ENCODE results near the gene OR5K3.

DNA sequence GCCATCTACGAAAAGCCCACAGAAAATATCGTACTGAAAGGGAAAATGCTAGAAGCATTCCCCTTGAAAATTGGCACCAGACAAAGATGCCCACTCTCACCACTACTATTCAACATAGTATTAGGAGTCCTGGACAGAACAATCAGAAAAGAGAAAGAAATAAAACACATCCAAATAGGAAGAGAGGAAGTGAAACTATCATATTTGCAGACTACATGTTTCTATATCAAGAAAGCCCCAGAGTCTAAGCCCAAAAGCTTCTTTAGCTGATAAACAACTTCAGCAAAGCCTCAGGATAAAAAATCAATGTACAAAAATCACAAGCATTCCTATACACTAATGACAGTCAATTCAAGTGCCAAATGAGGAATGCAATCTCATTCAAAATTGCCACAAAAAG, 15.6 kb downstream of the OR5K3 start:
- no peak for TF ChIP-seq POLR2A (IDR thresholded peaks at IDR 0.05)
- TF ChIP-seq, protein P1, sequence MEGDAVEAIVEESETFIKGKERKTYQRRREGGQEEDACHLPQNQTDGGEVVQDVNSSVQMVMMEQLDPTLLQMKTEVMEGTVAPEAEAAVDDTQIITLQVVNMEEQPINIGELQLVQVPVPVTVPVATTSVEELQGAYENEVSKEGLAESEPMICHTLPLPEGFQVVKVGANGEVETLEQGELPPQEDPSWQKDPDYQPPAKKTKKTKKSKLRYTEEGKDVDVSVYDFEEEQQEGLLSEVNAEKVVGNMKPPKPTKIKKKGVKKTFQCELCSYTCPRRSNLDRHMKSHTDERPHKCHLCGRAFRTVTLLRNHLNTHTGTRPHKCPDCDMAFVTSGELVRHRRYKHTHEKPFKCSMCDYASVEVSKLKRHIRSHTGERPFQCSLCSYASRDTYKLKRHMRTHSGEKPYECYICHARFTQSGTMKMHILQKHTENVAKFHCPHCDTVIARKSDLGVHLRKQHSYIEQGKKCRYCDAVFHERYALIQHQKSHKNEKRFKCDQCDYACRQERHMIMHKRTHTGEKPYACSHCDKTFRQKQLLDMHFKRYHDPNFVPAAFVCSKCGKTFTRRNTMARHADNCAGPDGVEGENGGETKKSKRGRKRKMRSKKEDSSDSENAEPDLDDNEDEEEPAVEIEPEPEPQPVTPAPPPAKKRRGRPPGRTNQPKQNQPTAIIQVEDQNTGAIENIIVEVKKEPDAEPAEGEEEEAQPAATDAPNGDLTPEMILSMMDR (IDR thresholded peaks at IDR 0.05): no peak
